Esophagus muscularis mucosa (tissue), 4 donors: ENCODE results near the gene KDM5A.

ENCODE experiments used
- EP300 ChIP-seq: sonication (generic); formaldehyde crosslinking; IDR thresholded peaks from one replicate; pipeline ENCODE4 v1.6.1; 2017; ENCODE audit warnings: antibody characterized with exemption
- POLR2A ChIP-seq: fragments of 450-650 bp; IDR thresholded peaks from one replicate; pipeline ENCODE4 v1.6.1; 2017; ENCODE audit warnings: antibody characterized with exemption, moderate library complexity, mild to moderate bottlenecking, low read depth
- POLR2AphosphoS5 ChIP-seq, 2 donors: sonication (generic); formaldehyde crosslinking; IDR thresholded peaks; one replicate each; pipeline ENCODE4 v1.6.1; 2017; ENCODE audit warnings: antibody characterized with exemption in 2 of 2
- TF ChIP-seq, protein P1 (sequence below), 3 experiments: fragments of 200-600 bp in 2 of 3; fragments of 450-650 bp in 1 of 3; sonication (generic) in 2 of 3; IDR thresholded peaks; one replicate each; pipeline ENCODE4 v1.5.1; 2017 to 2019; ENCODE audit warnings: antibody characterized with exemption in 3 of 3, mild to moderate bottlenecking in 2 of 3, moderate library complexity in 1 of 3

DNA sequence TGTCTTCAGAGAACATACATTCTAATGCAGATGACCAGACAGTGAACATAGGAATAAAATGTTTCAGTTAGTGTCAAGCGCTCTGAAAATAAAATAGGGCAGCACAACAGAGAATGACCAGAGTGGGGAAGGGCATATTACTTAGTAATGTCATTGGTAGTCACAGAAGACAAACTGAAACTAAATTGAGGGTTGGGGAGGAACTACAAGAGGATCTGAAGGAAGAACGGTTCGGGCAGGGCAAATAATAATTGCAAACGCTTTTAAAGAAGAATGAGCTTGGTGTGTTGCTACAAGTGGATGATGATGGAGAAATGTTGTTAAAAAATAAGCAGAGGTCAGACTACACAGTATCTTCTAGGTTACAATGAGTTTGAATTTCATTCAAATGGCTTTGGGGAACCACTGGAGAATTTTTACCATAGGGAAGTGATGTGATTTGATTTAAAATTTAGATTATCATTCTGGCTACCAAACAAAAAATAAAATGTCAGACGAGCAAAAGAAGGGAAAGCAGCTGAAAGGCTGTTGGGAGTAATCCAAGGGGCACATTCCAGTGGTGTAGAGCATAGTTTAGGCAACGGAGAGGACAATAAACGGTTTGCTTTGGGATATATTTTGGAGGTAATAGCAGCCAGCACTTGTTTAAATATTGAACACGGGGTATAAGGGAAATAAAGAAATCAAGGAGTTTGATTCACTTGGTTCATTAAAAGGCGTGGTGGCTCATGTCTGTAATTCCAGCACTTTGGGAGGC, 70.2 kb downstream of the KDM5A start:
- TF ChIP-seq POLR2AphosphoS5 (IDR thresholded peaks at IDR 0.05) (no peak), POLR2A (no peak), EP300 (no peak)
- TF ChIP-seq, protein P1, sequence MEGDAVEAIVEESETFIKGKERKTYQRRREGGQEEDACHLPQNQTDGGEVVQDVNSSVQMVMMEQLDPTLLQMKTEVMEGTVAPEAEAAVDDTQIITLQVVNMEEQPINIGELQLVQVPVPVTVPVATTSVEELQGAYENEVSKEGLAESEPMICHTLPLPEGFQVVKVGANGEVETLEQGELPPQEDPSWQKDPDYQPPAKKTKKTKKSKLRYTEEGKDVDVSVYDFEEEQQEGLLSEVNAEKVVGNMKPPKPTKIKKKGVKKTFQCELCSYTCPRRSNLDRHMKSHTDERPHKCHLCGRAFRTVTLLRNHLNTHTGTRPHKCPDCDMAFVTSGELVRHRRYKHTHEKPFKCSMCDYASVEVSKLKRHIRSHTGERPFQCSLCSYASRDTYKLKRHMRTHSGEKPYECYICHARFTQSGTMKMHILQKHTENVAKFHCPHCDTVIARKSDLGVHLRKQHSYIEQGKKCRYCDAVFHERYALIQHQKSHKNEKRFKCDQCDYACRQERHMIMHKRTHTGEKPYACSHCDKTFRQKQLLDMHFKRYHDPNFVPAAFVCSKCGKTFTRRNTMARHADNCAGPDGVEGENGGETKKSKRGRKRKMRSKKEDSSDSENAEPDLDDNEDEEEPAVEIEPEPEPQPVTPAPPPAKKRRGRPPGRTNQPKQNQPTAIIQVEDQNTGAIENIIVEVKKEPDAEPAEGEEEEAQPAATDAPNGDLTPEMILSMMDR (IDR thresholded peaks at IDR 0.05), result no peak
